PC-9 (cell line): Measurements from ENCODE around the gene GGTLC1. TPM values are rescaled to one million over a fixed set of nuclear protein-coding genes. Genes with fewer than 3 reads are reported as not detected.

ENCODE experiments used
- BruUV-seq: library from RNA; stranded (reverse); fragments of 400-500 nt; replicated peaks from 2 replicates; lab custom pipeline; 2021; lab: Mats Ljungman, UMichigan
- CTCF ChIA-PET: fragments of 300-600 bp; sonication (Branson Sonifier 250); formaldehyde crosslinking; loops from one replicate; lab custom pipeline; 2022; ENCODE audit warnings: antibody characterized with exemption; lab: Charles Lee
- POLR2A ChIA-PET: fragments of 300-600 bp; sonication (Branson Sonifier 250); formaldehyde crosslinking; loops from one replicate; lab custom pipeline; 2022; ENCODE audit warnings: antibody characterized with exemption; ENCODE audit not compliant: unreplicated experiment; lab: Charles Lee
- DNase-seq, 2 experiments: peaks; one replicate each; pipeline versions ENCODE4 v3.0.0 to v3.0.0-alpha.2; 2015 to 2022; ENCODE audit warnings: mixed read lengths in 1 of 2
- H2AFZ ChIP-seq: fragments of 200-600 bp; sonication (generic); 2 replicates; pipeline ENCODE4 v1.8.1; 2017; ENCODE audit warnings: antibody characterized with exemption
- H3F3A ChIP-seq: fragments of 200-600 bp; sonication (generic); 2 replicates; pipeline ENCODE4 v1.8.1; 2017; ENCODE audit warnings: antibody characterized with exemption, mild to moderate bottlenecking, low read depth; ENCODE audit not compliant: insufficient read depth
- H3K27ac ChIP-seq: fragments of 200-600 bp; sonication (generic); 2 replicates; pipeline ENCODE4 v1.6.1; 2016; ENCODE audit warnings: mixed run types
- H3K27me3 ChIP-seq: fragments of 200-600 bp; sonication (generic); 2 replicates; pipeline ENCODE4 v1.6.1; 2016; ENCODE audit warnings: low read depth, mixed run types; ENCODE audit not compliant: insufficient read depth
- H3K36me3 ChIP-seq: fragments of 200-600 bp; sonication (generic); 2 replicates; pipeline ENCODE4 v1.6.1; 2016; ENCODE audit warnings: low read depth, mixed run types
- H3K4me1 ChIP-seq: fragments of 200-600 bp; sonication (generic); replicated peaks from 2 replicates; pipeline ENCODE4 v1.6.1; 2016; ENCODE audit warnings: mixed run types; ENCODE audit not compliant: insufficient read depth
- H3K4me2 ChIP-seq: fragments of 200-600 bp; sonication (generic); 2 replicates; pipeline ENCODE4 v1.6.1; 2017; ENCODE audit warnings: mixed run types
- H3K4me3 ChIP-seq: fragments of 200-600 bp; sonication (generic); 2 replicates; pipeline ENCODE4 v1.6.1; 2016; ENCODE audit warnings: mixed run types
- H3K79me2 ChIP-seq: fragments of 200-600 bp; sonication (generic); 2 replicates; pipeline ENCODE4 v1.6.1; 2017; ENCODE audit warnings: low read depth, mixed run types
- H3K9me2 ChIP-seq: fragments of 200-600 bp; sonication (generic); 2 replicates; pipeline ENCODE4 v1.8.1; 2017; ENCODE audit warnings: mild to moderate bottlenecking; ENCODE audit not compliant: insufficient read depth
- H3K9me3 ChIP-seq: fragments of 200-600 bp; sonication (generic); 2 replicates; pipeline ENCODE4 v1.8.1; 2016; ENCODE audit warnings: low read depth; ENCODE audit not compliant: insufficient read depth
- H4K20me1 ChIP-seq: fragments of 200-600 bp; sonication (generic); 2 replicates; pipeline ENCODE4 v1.8.1; 2017; ENCODE audit not compliant: insufficient read depth
- CTCF ChIP-seq: fragments of 200-600 bp; sonication (generic); conservative IDR thresholded peaks from 2 replicates; pipeline ENCODE4 v1.6.1; 2017; ENCODE audit warnings: mixed run types, antibody characterized with exemption, mild to moderate bottlenecking, moderate library complexity
- EZH2 ChIP-seq: fragments of 200-600 bp; sonication (generic); IDR thresholded peaks from 2 replicates; pipeline ENCODE4 v1.8.0; 2017; ENCODE audit warnings: antibody characterized with exemption, low read depth
- intact Hi-C: fragments of 100-400 bp; cut with micrococcal nuclease; formaldehyde crosslinking; loops from one replicate; pipeline ENCODE4 v1.10.0; 2022; ENCODE audit not compliant: unreplicated experiment
- total RNA-seq: library from RNA; stranded (reverse); gene quantifications from 2 replicates; pipeline ENCODE4 v1.2.3, GENCODE V29; 2021

GGTLC1 gene
- total RNA-seq, 1 experiment from 2014 or later, result 0.63 TPM

- no peaks in the 10 kb centered on the region for H4K20me1 ChIP-seq
- H3K4me3 ChIP-seq, result no peak overlapping the region
- no peaks in the 10 kb centered on the region for H3K9me2 ChIP-seq
- H3K79me2 ChIP-seq, result no peaks in the 10 kb centered on the region
- H3K9me3 ChIP-seq, result no peaks in the 10 kb centered on the region; the same call in 1 of the 2 replicates
- ChIA-PET POLR2A (no interaction called here), CTCF (no interaction called here)
- intact Hi-C loops, result loop anchor here (10.0 kb wide), 1 partner anchor 132 kb away; no protein-coding TSS in a partner anchor
- H3K4me1 ChIP-seq, result peaks cover 27% of the 10 kb centered on the region
- peaks cover 15% of the 10 kb centered on the region; the same call in 1 of the 2 replicates for H3F3A ChIP-seq
- no peak for TF ChIP-seq CTCF
- no peak overlapping the region for H3K27ac ChIP-seq
- no peak overlapping the region for H2AFZ ChIP-seq
- no TSS peak for BruUV-seq
- no peaks in the 10 kb centered on the region for H3K27me3 ChIP-seq
- no peak for DNase-seq
- no peak overlapping the region for H3K4me2 ChIP-seq
- no peaks in the 10 kb centered on the region for H3K36me3 ChIP-seq
Observed at GRCh38 chr20:24033151-24033550, 44.6 kb upstream of the GGTLC1 start.

- BruUV-seq, result no TSS peak
- H3F3A ChIP-seq, result peaks cover 15% of the 10 kb centered on the region; the same call in 1 of the 2 replicates
- H3K36me3 ChIP-seq, result no peaks in the 10 kb centered on the region
- H3K79me2 ChIP-seq, result no peaks in the 10 kb centered on the region
- CTCF ChIA-PET, result no interaction called here
- H4K20me1 ChIP-seq, result no peaks in the 10 kb centered on the region
- H3K27ac ChIP-seq, result no peak overlapping the region
- no peaks in the 10 kb centered on the region for H3K27me3 ChIP-seq
- TF ChIP-seq CTCF (no peak), EZH2 (no peak)
- no peaks in the 10 kb centered on the region for H3K9me2 ChIP-seq
- POLR2A ChIA-PET, result no interaction called here
- H3K9me3 ChIP-seq, result no peaks in the 10 kb centered on the region; the same call in 1 of the 2 replicates
- H3K4me3 ChIP-seq, result no peak overlapping the region
- H2AFZ ChIP-seq, result no peak overlapping the region
- no peak overlapping the region for H3K4me2 ChIP-seq
- H3K4me1 ChIP-seq, result peaks cover 22% of the 10 kb centered on the region
- DNase-seq, result no peak
- intact Hi-C loops, result loop anchor here (10.0 kb wide), 1 partner anchor 132 kb away; no protein-coding TSS in a partner anchor
Observed at GRCh38 chr20:24032400-24032898, 43.9 kb upstream of the GGTLC1 start.

- CTCF ChIA-PET, result no interaction called here
- Histone ChIP-seq H3K4me2 (no peak overlapping the region), H2AFZ (no peak overlapping the region), H4K20me1 (no peaks in the 10 kb centered on the region), H3K9me2 (no peaks in the 10 kb centered on the region), H3K4me3 (no peak overlapping the region), H3K27ac (no peak overlapping the region), H3K9me3 (no peaks in the 10 kb centered on the region; the same call in 1 of the 2 replicates), H3F3A (no peaks in the 10 kb centered on the region), H3K79me2 (no peaks in the 10 kb centered on the region), H3K27me3 (no peaks in the 10 kb centered on the region), H3K4me1 (no peaks in the 10 kb centered on the region), H3K36me3 (no peaks in the 10 kb centered on the region)
- TF ChIP-seq EZH2 (no peak), CTCF (no peak)
- BruUV-seq, result no TSS peak
- intact Hi-C loops, result no loop called here
- DNase-seq, result no peak
- POLR2A ChIA-PET, result no interaction called here
Observed at GRCh38 chr20:24027229-24027628, 38.6 kb upstream of the GGTLC1 start.
